ENCODE results near the gene GPR156.
"Not testable (repeated sequence)": the region's sequence is repeated elsewhere in the genome, so short reads cannot be mapped to it uniquely, and the experiment has no call there.

Gene GPR156

GRCh38 chr3:120326784-120327183 is 41.8 kb upstream of the GPR156 start:
- Histone ChIP-seq H3K79me2 (ENCODE audit: control insufficient read depth, low read length) (no peaks in the 10 kb centered on the region), H3F3A (ENCODE audit: control insufficient read depth, insufficient read depth) (0 out of 2 replicates have a peak, but pooled peaks cover 3% of the 10 kb centered on the region), H3K9me2 (replicated peaks; ENCODE audit: control insufficient read depth, low read length) (no peaks in the 10 kb centered on the region), H3K4me2 (ENCODE audit: low read length) (no peak overlapping the region), H3K36me3 (ENCODE audit: control insufficient read depth, low read length) (peaks cover 62% of the 10 kb centered on the region), H3K27ac (ENCODE audit: low read depth, low read length) (no peak overlapping the region), H3K4me3 (ENCODE audit: low read length) (no peak overlapping the region), H3K27me3 (ENCODE audit: control insufficient read depth, low read length) (no peaks in the 10 kb centered on the region), H3K9me3 (ENCODE audit: control insufficient read depth, insufficient read depth, low read length) (no peaks in the 10 kb centered on the region), H3K4me1 (ENCODE audit: control insufficient read depth, low read length) (no peaks in the 10 kb centered on the region), H4K20me1 (ENCODE audit: control insufficient read depth, insufficient read depth, low read depth, low read length) (peaks cover 4% of the 10 kb centered on the region; the same call in 1 of the 2 replicates)
- TF ChIP-seq CTCF (IDR thresholded peaks at IDR 0.05; ENCODE audit: low read depth, low read length, poor library complexity, severe bottlenecking), result no peak
- TF ChIP-seq EZH2phosphoT487 (IDR thresholded peaks at IDR 0.05; ENCODE audit: borderline replicate concordance, low read length), result no peak

GRCh38 chr3:120324190-120324589 is 39.2 kb upstream of the GPR156 start:
- TF ChIP-seq EZH2phosphoT487 (IDR thresholded peaks at IDR 0.05; ENCODE audit: borderline replicate concordance, low read length) (no peak), CTCF (IDR thresholded peaks at IDR 0.05; ENCODE audit: low read depth, low read length, poor library complexity, severe bottlenecking) (no peak)
- Histone ChIP-seq H3F3A (ENCODE audit: control insufficient read depth, insufficient read depth) (peaks cover 3% of the 10 kb centered on the region; the same call in 1 of the 2 replicates), H4K20me1 (ENCODE audit: control insufficient read depth, insufficient read depth, low read depth, low read length) (peaks cover 4% of the 10 kb centered on the region; the same call in 1 of the 2 replicates)

GRCh38 chr3:120323761-120324160 is 38.7 kb upstream of the GPR156 start:
- H3K36me3 ChIP-seq (ENCODE audit: control insufficient read depth, low read length), result peaks cover 45% of the 10 kb centered on the region
- H3K79me2 ChIP-seq (ENCODE audit: control insufficient read depth, low read length); H3K4me1 ChIP-seq (ENCODE audit: control insufficient read depth, low read length); H3K4me3 ChIP-seq (ENCODE audit: low read length); H3K9me3 ChIP-seq (ENCODE audit: control insufficient read depth, insufficient read depth, low read length); H3K9me2 ChIP-seq (replicated peaks; ENCODE audit: control insufficient read depth, low read length); H3K27me3 ChIP-seq (ENCODE audit: control insufficient read depth, low read length); H4K20me1 ChIP-seq (ENCODE audit: control insufficient read depth, insufficient read depth, low read depth, low read length); H3K4me2 ChIP-seq (ENCODE audit: low read length); H3K27ac ChIP-seq (ENCODE audit: low read depth, low read length); H3F3A ChIP-seq (ENCODE audit: control insufficient read depth, insufficient read depth): not testable (repeated sequence)

More at GRCh38 chr3:120324190-120324589, 39.2 kb upstream of the GPR156 start:
- H3K9me2 ChIP-seq (replicated peaks; ENCODE audit: control insufficient read depth, low read length), result no peaks in the 10 kb centered on the region
- H3K36me3 ChIP-seq (ENCODE audit: control insufficient read depth, low read length), result peaks cover 49% of the 10 kb centered on the region
- no peaks in the 10 kb centered on the region for H3K27me3 ChIP-seq (ENCODE audit: control insufficient read depth, low read length)
- H3K9me3 ChIP-seq (ENCODE audit: control insufficient read depth, insufficient read depth, low read length), result no peaks in the 10 kb centered on the region
- no peak overlapping the region for H3K4me3 ChIP-seq (ENCODE audit: low read length)
- H3K4me2 ChIP-seq (ENCODE audit: low read length), result no peak overlapping the region
- no peaks in the 10 kb centered on the region for H3K4me1 ChIP-seq (ENCODE audit: control insufficient read depth, low read length)
- H3K27ac ChIP-seq (ENCODE audit: low read depth, low read length), result no peak overlapping the region
- no peaks in the 10 kb centered on the region for H3K79me2 ChIP-seq (ENCODE audit: control insufficient read depth, low read length)

GRCh38 chr3:120311863-120312794 is 27.1 kb upstream of the GPR156 start:
- no peaks in the 10 kb centered on the region for H3K27me3 ChIP-seq (ENCODE audit: control insufficient read depth, low read length)

More at GRCh38 chr3:120311863-120312794, 27.1 kb upstream of the GPR156 start:
- Histone ChIP-seq H3K4me2 (ENCODE audit: low read length) (no peak overlapping the region), H3K27ac (ENCODE audit: low read depth, low read length) (no peak overlapping the region), H3K4me3 (ENCODE audit: low read length) (no peak overlapping the region), H3F3A (ENCODE audit: control insufficient read depth, insufficient read depth) (no peaks in the 10 kb centered on the region), H3K79me2 (ENCODE audit: control insufficient read depth, low read length) (no peaks in the 10 kb centered on the region), H3K9me2 (replicated peaks; ENCODE audit: control insufficient read depth, low read length) (no peaks in the 10 kb centered on the region), H3K4me1 (ENCODE audit: control insufficient read depth, low read length) (no peaks in the 10 kb centered on the region), H3K36me3 (ENCODE audit: control insufficient read depth, low read length) (no peaks in the 10 kb centered on the region), H3K9me3 (ENCODE audit: control insufficient read depth, insufficient read depth, low read length) (no peaks in the 10 kb centered on the region), H4K20me1 (ENCODE audit: control insufficient read depth, insufficient read depth, low read depth, low read length) (no peaks in the 10 kb centered on the region)
- TF ChIP-seq CTCF (IDR thresholded peaks at IDR 0.05; ENCODE audit: low read depth, low read length, poor library complexity, severe bottlenecking) (no peak), EZH2phosphoT487 (IDR thresholded peaks at IDR 0.05; ENCODE audit: borderline replicate concordance, low read length) (no peak)
